ENCODE results near the gene AASS. TPM values are rescaled to one million over a fixed set of nuclear protein-coding genes. Genes with fewer than 3 reads are reported as not detected.
A peak's percentile ranks its signal among the peaks of the same experiment; 100 is the strongest.

The AASS gene
- 1 to 10 TPM in 1 of 2 experiments, under 1 TPM in 1; 0.98 to 1.5 TPM for total RNA-seq
- 3.4 TPM for polyA plus RNA-seq (2013, experiment 1 of 2)
- 4.3 TPM for polyA plus RNA-seq (2013, experiment 2 of 2)
- total RNA-seq = 1.0 to 31.9 (median 10.3) reads per million in 172 experiments

DNA sequence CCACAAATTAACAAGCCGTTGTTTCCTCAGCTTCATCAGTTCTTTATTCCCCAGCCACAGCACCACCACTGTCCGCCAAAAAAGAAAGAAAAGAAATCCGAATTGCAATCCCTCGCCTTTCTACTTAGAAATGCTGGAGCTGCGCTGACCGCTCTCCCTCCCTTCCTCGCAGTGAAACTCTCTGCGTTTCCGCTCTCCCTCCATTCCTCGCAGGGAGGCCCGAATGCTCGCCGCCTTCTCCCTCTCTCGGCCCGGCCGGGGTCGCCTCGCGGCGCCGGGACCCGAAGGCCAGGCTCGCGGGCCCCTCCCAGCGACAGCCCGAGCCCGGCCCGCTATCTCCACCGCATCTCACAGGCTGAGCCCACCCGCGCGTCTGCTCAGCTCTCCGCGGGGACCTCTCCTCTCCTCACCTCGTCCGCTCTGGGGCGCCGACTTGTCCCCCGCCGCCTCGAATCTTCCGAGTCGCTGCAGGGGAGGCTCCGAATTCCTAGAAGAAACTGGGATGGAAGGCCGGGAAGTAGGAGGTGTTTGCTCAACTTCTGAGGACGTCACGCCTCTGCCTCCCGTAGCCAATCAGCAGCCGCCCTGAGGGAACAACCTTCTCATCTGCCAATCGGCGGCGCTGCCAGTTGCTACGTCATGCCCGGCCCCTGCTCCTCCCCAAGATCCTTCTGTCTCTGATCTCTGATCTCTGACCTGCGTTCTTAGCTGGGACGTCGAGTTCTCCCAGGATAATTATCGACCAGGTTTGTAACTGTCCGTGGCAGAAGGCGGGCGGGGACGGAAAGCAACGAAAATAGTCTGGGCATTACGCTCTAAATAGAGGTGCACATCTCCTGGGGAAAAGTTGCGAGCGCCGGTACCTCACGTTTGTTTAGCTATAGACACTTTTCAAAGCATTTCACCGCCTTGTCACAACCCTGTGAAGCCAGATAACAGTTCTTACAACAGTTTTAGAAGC is at the start of gene AASS:
Gene AASS, minus strand, starts transcription at position 499 of the 961 bp plus-strand sequence. CDS start 10,523 bp downstream, outside the sequence.
- CTCF ChIA-PET = no interaction called here
- peaks cover 19% of the 10 kb centered on the region for H3K4me1 Mint-ChIP-seq (ENCODE audit: low read depth)

DNA sequence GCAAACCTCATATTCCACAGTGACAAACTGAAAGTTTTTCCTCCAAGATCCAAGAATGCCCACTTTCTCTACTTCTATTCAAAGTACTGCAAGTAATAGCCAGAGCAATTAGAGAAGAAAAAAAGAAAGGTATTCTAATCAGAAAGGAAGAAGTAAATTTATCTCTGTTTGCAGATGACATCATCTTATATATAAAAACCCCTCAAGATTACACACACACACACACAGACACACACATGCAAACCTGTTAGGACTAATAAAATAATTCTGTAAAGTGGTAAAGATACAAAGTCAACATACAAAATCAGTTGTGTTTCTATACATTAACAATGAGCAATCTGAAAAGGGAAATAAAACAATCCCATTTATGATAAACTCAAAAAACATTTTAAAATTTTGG is 44.7 kb upstream of the AASS start:
- ChIA-PET CTCF (no interaction called here), POLR2A (no interaction called here)
- H3K27me3 ChIP-seq (ENCODE audit: control insufficient read depth in 1 of 2, insufficient read depth in 2 of 2, low read length in 2 of 2) = no peaks in the 10 kb centered on the region
- Mint-ChIP-seq H3K4me1 (ENCODE audit: low read depth) (no peaks in the 10 kb centered on the region), H3K4me3 (no peak overlapping the region), H3K27me3 (no peaks in the 10 kb centered on the region), H3K9me3 (peaks cover 13% of the 10 kb centered on the region), H3K27ac (no peak overlapping the region), H3K36me3 (ENCODE audit: low read depth) (no peaks in the 10 kb centered on the region)
- H3K27ac ChIP-seq (ENCODE audit: low read depth in 1 of 2, low read length in 2 of 2) = no peak overlapping the region
- no peak for DNase-seq
- no peaks in the 10 kb centered on the region for H3K36me3 ChIP-seq (ENCODE audit: insufficient read depth, low read length)
- no peak for ATAC-seq (ENCODE audit: poor library complexity)
- H3K9me3 ChIP-seq (ENCODE audit: control insufficient read depth in 1 of 2, insufficient read depth in 1 of 2, low read length in 2 of 2) = no peaks in the 10 kb centered on the region
- TF ChIP-seq, protein P1, sequence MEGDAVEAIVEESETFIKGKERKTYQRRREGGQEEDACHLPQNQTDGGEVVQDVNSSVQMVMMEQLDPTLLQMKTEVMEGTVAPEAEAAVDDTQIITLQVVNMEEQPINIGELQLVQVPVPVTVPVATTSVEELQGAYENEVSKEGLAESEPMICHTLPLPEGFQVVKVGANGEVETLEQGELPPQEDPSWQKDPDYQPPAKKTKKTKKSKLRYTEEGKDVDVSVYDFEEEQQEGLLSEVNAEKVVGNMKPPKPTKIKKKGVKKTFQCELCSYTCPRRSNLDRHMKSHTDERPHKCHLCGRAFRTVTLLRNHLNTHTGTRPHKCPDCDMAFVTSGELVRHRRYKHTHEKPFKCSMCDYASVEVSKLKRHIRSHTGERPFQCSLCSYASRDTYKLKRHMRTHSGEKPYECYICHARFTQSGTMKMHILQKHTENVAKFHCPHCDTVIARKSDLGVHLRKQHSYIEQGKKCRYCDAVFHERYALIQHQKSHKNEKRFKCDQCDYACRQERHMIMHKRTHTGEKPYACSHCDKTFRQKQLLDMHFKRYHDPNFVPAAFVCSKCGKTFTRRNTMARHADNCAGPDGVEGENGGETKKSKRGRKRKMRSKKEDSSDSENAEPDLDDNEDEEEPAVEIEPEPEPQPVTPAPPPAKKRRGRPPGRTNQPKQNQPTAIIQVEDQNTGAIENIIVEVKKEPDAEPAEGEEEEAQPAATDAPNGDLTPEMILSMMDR (IDR thresholded peaks at IDR 0.05) = no peak
- no peak overlapping the region for H3K4me3 ChIP-seq (ENCODE audit: low read length)
- intact Hi-C loops (cut with DNase I, micrococcal nuclease) = no loop called here
- H3K4me1 ChIP-seq (ENCODE audit: insufficient read depth, low read length) = no peaks in the 10 kb centered on the region

More for the DNA sequence above, at the start of gene AASS:
- no peak within 1 kb of the TSS for H3K27ac ChIP-seq (ENCODE audit: low read depth in 1 of 2, low read length in 2 of 2)
- Mint-ChIP-seq H3K27me3 (peaks cover 40% of the 10 kb centered on the region), H3K4me3 (peak within 1 kb of the TSS; percentile 97), H3K36me3 (ENCODE audit: low read depth) (peaks cover 3% of the 10 kb centered on the region), H3K27ac (peak within 1 kb of the TSS; percentile 73), H3K9me3 (no peaks in the 10 kb centered on the region)
- TF ChIP-seq, protein P1 (IDR thresholded peaks at IDR 0.05) = no peak
- H3K36me3 ChIP-seq (ENCODE audit: insufficient read depth, low read length) = no peaks in the 10 kb centered on the region
- H3K4me3 ChIP-seq (ENCODE audit: low read length) = peak within 1 kb of the TSS; percentile 76
- POLR2A ChIA-PET = interaction anchor here (0.7 kb wide), 1 partner anchor 1600 kb away, joined by 3 read pairs; no protein-coding TSS in a partner anchor
- H3K27me3 ChIP-seq (ENCODE audit: control insufficient read depth in 1 of 2, insufficient read depth in 2 of 2, low read length in 2 of 2) = peaks cover 7 to 10% of the 10 kb centered on the region in 2 experiments
- H3K9me3 ChIP-seq (ENCODE audit: control insufficient read depth in 1 of 2, insufficient read depth in 1 of 2, low read length in 2 of 2) = no peaks in the 10 kb centered on the region
- DNase-seq (peak; percentile 35 to 89 (median 71)), ATAC-seq (ENCODE audit: poor library complexity) (peak; percentile 93)
- intact Hi-C loops (cut with DNase I, micrococcal nuclease) = no loop called here
- peaks cover 14% of the 10 kb centered on the region for H3K4me1 ChIP-seq (ENCODE audit: insufficient read depth, low read length)

DNA sequence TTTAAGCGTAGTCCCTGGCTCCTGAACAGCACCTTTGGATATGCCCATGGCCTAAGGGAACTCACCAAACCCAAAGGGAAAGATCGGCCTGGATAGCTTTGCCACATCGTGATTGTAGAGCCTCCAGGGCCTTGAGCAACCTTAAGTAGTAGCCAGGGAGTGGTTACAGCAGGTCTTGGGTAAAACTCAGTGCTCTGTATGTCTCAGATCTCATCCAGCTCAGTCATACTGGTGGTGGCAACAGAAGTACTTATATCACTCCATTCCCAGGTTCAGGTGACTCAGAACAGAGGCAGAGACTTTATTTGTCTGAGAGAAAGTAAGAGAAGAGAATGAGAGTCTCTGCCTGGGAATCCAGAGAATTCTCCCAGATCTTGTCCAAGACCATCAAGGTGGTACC is 39.1 kb upstream of the AASS start:
- TF ChIP-seq, protein P1 (IDR thresholded peaks at IDR 0.05) = no peak
- CTCF ChIA-PET = no interaction called here
- Histone ChIP-seq H3K4me3 (ENCODE audit: low read length) (no peak overlapping the region), H3K4me1 (ENCODE audit: insufficient read depth, low read length) (no peaks in the 10 kb centered on the region), H3K27me3 (ENCODE audit: control insufficient read depth in 1 of 2, insufficient read depth in 2 of 2, low read length in 2 of 2) (no peaks in the 10 kb centered on the region), H3K27ac (ENCODE audit: low read depth in 1 of 2, low read length in 2 of 2) (no peak overlapping the region), H3K9me3 (ENCODE audit: control insufficient read depth in 1 of 2, insufficient read depth in 1 of 2, low read length in 2 of 2) (peaks cover 0 to 4% of the 10 kb centered on the region in 2 experiments), H3K36me3 (ENCODE audit: insufficient read depth, low read length) (no peaks in the 10 kb centered on the region)
- no peak for ATAC-seq (ENCODE audit: poor library complexity)
- H3K9me3 Mint-ChIP-seq = peaks cover 2% of the 10 kb centered on the region
- no peak overlapping the region for H3K4me3 Mint-ChIP-seq
- no peak overlapping the region for H3K27ac Mint-ChIP-seq
- no peak for DNase-seq
- intact Hi-C loops (cut with DNase I, micrococcal nuclease) = no loop called here
- no peaks in the 10 kb centered on the region for H3K27me3 Mint-ChIP-seq
- H3K4me1 Mint-ChIP-seq (ENCODE audit: low read depth) = no peaks in the 10 kb centered on the region
- POLR2A ChIA-PET = no interaction called here
- H3K36me3 Mint-ChIP-seq (ENCODE audit: low read depth) = no peaks in the 10 kb centered on the region
